Measurements from ENCODE around the gene ITPR2.

ITPR2 gene

DNA sequence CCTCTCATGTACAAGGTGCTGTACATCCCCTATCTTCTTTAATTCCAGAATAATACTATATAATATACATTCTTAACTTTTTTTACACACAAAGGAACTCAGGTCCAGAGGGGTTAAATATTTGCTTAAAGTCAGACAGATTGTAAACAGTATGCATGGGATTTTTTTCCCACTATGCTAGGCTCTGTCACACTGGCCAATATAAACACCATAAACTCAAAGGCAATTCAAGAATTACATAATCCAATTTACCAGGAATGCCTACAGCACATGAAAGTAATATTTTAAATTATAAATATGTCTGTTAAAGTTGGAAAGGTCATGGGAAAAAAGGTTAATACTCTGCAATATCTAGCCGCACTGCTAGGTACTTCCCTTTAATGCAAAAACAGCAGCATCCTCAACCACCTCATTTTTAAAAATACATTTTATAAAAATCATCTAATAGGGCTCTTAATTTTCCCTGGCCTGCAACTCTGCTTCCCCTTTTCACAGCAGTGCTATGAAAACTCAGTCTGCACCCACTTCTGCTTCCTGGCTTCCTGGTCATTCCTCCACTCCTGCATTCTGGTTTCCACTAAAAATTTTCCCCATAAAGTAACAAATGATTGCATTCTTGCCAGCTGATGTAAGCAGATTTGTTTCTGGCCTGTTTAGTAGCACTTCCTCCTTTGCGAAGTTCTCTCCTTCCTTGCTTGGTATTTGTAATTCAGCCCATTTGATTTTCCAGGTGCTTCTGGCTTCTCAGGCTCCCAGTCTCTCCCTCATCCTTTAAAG is 128.1 kb downstream of the ITPR2 start:
- no peak for DNase-seq (ENCODE audit: low read depth)
- H3K4me3 ChIP-seq (ENCODE audit: control insufficient read depth, low read depth, low read length): no peak overlapping the region
- TF ChIP-seq, protein P1, sequence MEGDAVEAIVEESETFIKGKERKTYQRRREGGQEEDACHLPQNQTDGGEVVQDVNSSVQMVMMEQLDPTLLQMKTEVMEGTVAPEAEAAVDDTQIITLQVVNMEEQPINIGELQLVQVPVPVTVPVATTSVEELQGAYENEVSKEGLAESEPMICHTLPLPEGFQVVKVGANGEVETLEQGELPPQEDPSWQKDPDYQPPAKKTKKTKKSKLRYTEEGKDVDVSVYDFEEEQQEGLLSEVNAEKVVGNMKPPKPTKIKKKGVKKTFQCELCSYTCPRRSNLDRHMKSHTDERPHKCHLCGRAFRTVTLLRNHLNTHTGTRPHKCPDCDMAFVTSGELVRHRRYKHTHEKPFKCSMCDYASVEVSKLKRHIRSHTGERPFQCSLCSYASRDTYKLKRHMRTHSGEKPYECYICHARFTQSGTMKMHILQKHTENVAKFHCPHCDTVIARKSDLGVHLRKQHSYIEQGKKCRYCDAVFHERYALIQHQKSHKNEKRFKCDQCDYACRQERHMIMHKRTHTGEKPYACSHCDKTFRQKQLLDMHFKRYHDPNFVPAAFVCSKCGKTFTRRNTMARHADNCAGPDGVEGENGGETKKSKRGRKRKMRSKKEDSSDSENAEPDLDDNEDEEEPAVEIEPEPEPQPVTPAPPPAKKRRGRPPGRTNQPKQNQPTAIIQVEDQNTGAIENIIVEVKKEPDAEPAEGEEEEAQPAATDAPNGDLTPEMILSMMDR (conservative IDR thresholded peaks at IDR 0.05; ENCODE audit: control insufficient read depth, insufficient read depth, low read depth, low read length): no peak

- DNase-seq (ENCODE audit: low read depth): no peak
- no peak overlapping the region for H3K4me3 ChIP-seq (ENCODE audit: control insufficient read depth, low read depth, low read length)
- TF ChIP-seq, protein P1 (conservative IDR thresholded peaks at IDR 0.05; ENCODE audit: control insufficient read depth, insufficient read depth, low read depth, low read length): no peak
These were observed 128.8 kb downstream of the ITPR2 start for GRCh38 chr12:26704214-26704613.

DNA sequence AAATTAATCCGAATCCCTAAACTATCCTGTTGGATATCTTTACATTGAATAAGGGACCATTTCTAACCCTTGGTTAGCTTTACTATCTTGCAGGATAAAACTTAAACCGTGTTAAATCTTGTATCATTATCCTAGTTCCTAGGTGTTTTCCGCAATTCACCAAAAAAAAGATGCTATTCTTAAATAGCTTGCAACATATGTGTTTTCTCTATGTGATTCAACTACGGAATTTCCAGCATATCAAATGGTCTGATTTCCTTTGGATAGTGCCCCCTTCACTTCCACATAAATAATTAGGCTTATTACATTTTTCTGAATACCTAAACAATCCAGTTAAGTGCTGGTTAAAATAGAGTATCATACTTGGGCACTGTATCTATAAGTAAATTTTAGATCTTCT is 130.3 kb downstream of the ITPR2 start:
- no peak overlapping the region for H3K4me3 ChIP-seq (ENCODE audit: control insufficient read depth, low read depth, low read length)
- DNase-seq (ENCODE audit: low read depth): no peak
- TF ChIP-seq, protein P1 (conservative IDR thresholded peaks at IDR 0.05; ENCODE audit: control insufficient read depth, insufficient read depth, low read depth, low read length): no peak

GRCh38 chr12:26701604-26702215 is 131.3 kb downstream of the ITPR2 start:
- TF ChIP-seq, protein P1 (conservative IDR thresholded peaks at IDR 0.05; ENCODE audit: control insufficient read depth, insufficient read depth, low read depth, low read length): peak; percentile 61
- H3K4me3 ChIP-seq (ENCODE audit: control insufficient read depth, low read depth, low read length): no peak overlapping the region
- peak; percentile 73 for DNase-seq (ENCODE audit: low read depth)

- peak; percentile 44 for DNase-seq (ENCODE audit: low read depth)
- no peak overlapping the region for H3K4me3 ChIP-seq (ENCODE audit: control insufficient read depth, low read depth, low read length)
- TF ChIP-seq, protein P1 (conservative IDR thresholded peaks at IDR 0.05; ENCODE audit: control insufficient read depth, insufficient read depth, low read depth, low read length): no peak
These were observed 132.6 kb downstream of the ITPR2 start for GRCh38 chr12:26700430-26700829.

DNA sequence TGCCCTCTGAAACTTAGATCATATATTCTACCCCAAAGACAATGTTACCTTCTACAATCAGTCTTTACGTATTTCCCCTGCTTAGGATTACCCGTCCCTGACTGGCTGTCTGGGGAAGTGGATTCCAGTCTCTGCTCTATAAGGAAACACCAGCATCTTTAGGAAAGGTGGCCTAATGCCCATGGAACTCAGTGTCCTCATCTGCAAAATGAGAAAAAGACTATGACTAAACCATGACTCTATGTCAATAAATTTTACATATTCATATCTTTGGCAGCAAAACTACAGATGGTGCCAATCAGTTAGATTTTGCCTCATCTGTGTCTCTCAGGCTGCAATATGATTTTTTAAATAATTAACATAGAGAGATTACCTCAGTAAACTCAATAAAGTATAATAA is 133.8 kb downstream of the ITPR2 start:
- TF ChIP-seq, protein P1 (conservative IDR thresholded peaks at IDR 0.05; ENCODE audit: control insufficient read depth, insufficient read depth, low read depth, low read length): no peak
- DNase-seq (ENCODE audit: low read depth): peak; percentile 67
- no peak overlapping the region for H3K4me3 ChIP-seq (ENCODE audit: control insufficient read depth, low read depth, low read length)

All from fibroblast of mammary gland (primary cell).